Heart right ventricle (tissue), 16 donors: ENCODE measurements around the gene ERMARD. TPM values are rescaled to one million over a fixed set of nuclear protein-coding genes. Genes with fewer than 3 reads are reported as not detected.

Source experiments
- ATAC-seq, 8 donors: fragments of 200-7000 bp; cut with Tn5 transposase; one replicate each; pipeline ENCODE4 v1.9.1; 2020; ENCODE audit warnings: mild to moderate bottlenecking in 8 of 8, moderate library complexity in 8 of 8, moderate number of reproducible peaks in 1 of 8
- DNase-seq, 2 donors: peaks; one replicate each; pipeline ENCODE4 v3.0.0-alpha.2; 2020
- H3K27ac ChIP-seq, 10 donors: fragments of 200-600 bp; sonication (generic) in 2 of 10; one replicate each; pipeline versions ENCODE4 v1.5.0 to v1.8.0; 2020 to 2022; ENCODE audit warnings: mild to moderate bottlenecking in 3 of 10
- H3K27me3 ChIP-seq, 7 donors: fragments of 200-600 bp; one replicate each; pipeline ENCODE4 v1.8.0; 2021 to 2022; ENCODE audit warnings: mild to moderate bottlenecking in 2 of 7
- H3K36me3 ChIP-seq, 9 donors: fragments of 200-600 bp; sonication (generic) in 1 of 9; one replicate each; pipeline versions ENCODE4 v1.5.0 to v1.8.0; 2020 to 2022; ENCODE audit warnings: mild to moderate bottlenecking in 2 of 9
- H3K4me1 ChIP-seq, 9 donors: fragments of 200-600 bp; sonication (generic) in 1 of 9; one replicate each; pipeline versions ENCODE4 v1.5.0 to v1.8.0; 2020 to 2022; ENCODE audit warnings: mild to moderate bottlenecking in 4 of 9
- H3K4me3 ChIP-seq, 10 donors: fragments of 200-600 bp; sonication (generic) in 2 of 10; one replicate each; pipeline versions ENCODE4 v1.5.0 to v1.8.0; 2020 to 2022; ENCODE audit warnings: mild to moderate bottlenecking in 7 of 10, moderate library complexity in 2 of 10
- H3K9me3 ChIP-seq, 11 donors: fragments of 200-600 bp in 10 of 11; sonication (generic) in 2 of 11; one replicate each; pipeline versions ENCODE4 v1.5.0 to v1.8.0; 2013 to 2022; ENCODE audit warnings: mild to moderate bottlenecking in 2 of 11, control low read depth in 1 of 11, moderate library complexity in 1 of 11
- WGBS, 2 donors: extraction: QIAGEN DNeasy Blood & Tissue Kit; methylation state at CpG; one replicate each; pipeline ENCODE4 v1.1.7; 2013; ENCODE audit warnings: inconsistent platforms in 1 of 2; 5-methylcytosine and 5-hydroxymethylcytosine counted together
- intact Hi-C, 10 donors: fragments of 100-400 bp; cut with DNase I; formaldehyde crosslinking; loops; one replicate each; pipeline versions ENCODE4 v1.11.1 to v1.14.2; 2022
- polyA plus RNA-seq, 2 donors: library from polyadenylated mRNA; stranded (reverse); fragments of 200-250 nt; gene quantifications; one replicate each; pipeline ENCODE4 v1.2.3, GENCODE V29; 2013
- total RNA-seq, 10 donors: library from RNA; stranded (reverse); fragmentation: NEBNext Ultra II Directional in 3 of 10; extraction: Animal tissue kit (Norgen Biotek cat#: 25700) in 3 of 10; gene quantifications; one replicate each; pipeline versions ENCODE4 v1.2.1 to v1.2.4, GENCODE V29; 2021 to 2023
- TF ChIP-seq, protein P1 (sequence below), 9 donors: fragments of 200-600 bp; sonication (generic) in 2 of 9; IDR thresholded peaks; one replicate each; pipeline versions ENCODE4 v1.5.0 to v1.8.0; 2021 to 2022; ENCODE audit warnings: antibody characterized with exemption in 9 of 9, mild to moderate bottlenecking in 5 of 9, moderate library complexity in 1 of 9
- donor health status: Arrhythmogenic right ventricular cardiomyopathy.
- donor health status: ischemic (EF 13 %, LVEDD 7.1; RV severe dilation, severe dysfunction).
- donor health status: healthy with polysubstance abuse.
- donor health status: DM: no; HTN: yes; CAD: no.
- donor health status: DM: no; HTN: no; CAD: no.
- donor health status: ischemic (EF 25% LVEDD 6.9; RV normal size, moderate dysfunction).
- donor health status: ischemic (EF 25% LVEDD 5.7; RV mildly dilated, moderate dysfunction).
- donor health status: healthy.
- donor health status: DM: yes; HTN: yes; CAD: no.
- donor health status: Ischemic cardiomyopathy.
- donor health status: ischemic (EF 35%, LVEDD 5.7; RV mildly dilated, moderate dysfunction).
- donor health status: nonischemic (EF 11% LVEDD 7.7; RV severe dilation, severe dysfunction).
- donor health status: DM: yes; HTN: yes; CAD: no.
- donor health status: PGD.
- donor health status: ischemic (EF 29% LVEDD 5.4; RV normal size, mild dysfunction).
- donor health status: nonischemic (EF 23%, LVEDD 6.1; RV moderate dilation, normal function).

The ERMARD gene
- total and polyA plus RNA-seq, 12 donors, result 7.5 to 38.5 (median 10.0) TPM

DNA sequence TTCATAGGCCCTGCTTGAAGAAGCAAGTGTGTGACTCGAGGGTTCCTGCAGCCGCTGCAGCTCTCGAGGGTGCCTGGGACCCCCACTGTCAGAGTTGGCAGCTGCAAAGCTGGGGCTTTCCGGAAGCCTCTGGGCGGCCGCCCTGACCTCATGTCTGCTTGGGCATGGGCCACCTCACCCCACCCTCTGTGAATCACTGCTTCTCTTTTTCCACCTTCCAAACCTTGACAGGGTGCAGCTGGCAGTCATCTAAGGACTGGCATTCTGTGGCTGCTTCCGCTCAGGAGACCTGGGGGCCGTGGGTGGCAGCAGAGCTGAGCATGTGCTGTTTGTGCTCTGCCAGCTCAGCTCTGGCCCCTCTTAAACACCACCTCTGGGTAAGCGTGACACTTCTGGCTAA lies 32.0 kb downstream of the ERMARD start:
- peaks cover 0 to 42% (median 10%) of the 10 kb centered on the region in 9 donors for H3K36me3 ChIP-seq
- 87 to 89% methylated on average over 9 of the region's 9 CpGs for WGBS, 2 donors
- TF ChIP-seq, protein P1, sequence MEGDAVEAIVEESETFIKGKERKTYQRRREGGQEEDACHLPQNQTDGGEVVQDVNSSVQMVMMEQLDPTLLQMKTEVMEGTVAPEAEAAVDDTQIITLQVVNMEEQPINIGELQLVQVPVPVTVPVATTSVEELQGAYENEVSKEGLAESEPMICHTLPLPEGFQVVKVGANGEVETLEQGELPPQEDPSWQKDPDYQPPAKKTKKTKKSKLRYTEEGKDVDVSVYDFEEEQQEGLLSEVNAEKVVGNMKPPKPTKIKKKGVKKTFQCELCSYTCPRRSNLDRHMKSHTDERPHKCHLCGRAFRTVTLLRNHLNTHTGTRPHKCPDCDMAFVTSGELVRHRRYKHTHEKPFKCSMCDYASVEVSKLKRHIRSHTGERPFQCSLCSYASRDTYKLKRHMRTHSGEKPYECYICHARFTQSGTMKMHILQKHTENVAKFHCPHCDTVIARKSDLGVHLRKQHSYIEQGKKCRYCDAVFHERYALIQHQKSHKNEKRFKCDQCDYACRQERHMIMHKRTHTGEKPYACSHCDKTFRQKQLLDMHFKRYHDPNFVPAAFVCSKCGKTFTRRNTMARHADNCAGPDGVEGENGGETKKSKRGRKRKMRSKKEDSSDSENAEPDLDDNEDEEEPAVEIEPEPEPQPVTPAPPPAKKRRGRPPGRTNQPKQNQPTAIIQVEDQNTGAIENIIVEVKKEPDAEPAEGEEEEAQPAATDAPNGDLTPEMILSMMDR (IDR thresholded peaks at IDR 0.05), result no peak
- DNase-seq (no peak), ATAC-seq (peak in 1 of 8 donors; percentile 15)
- no peaks in the 10 kb centered on the region for H3K4me1 ChIP-seq
- no peaks in the 10 kb centered on the region for H3K9me3 ChIP-seq
- H3K27ac ChIP-seq, result no peak overlapping the region
- no peak overlapping the region for H3K4me3 ChIP-seq
- H3K27me3 ChIP-seq, result no peaks in the 10 kb centered on the region
- intact Hi-C loops, result no loop called here

DNA sequence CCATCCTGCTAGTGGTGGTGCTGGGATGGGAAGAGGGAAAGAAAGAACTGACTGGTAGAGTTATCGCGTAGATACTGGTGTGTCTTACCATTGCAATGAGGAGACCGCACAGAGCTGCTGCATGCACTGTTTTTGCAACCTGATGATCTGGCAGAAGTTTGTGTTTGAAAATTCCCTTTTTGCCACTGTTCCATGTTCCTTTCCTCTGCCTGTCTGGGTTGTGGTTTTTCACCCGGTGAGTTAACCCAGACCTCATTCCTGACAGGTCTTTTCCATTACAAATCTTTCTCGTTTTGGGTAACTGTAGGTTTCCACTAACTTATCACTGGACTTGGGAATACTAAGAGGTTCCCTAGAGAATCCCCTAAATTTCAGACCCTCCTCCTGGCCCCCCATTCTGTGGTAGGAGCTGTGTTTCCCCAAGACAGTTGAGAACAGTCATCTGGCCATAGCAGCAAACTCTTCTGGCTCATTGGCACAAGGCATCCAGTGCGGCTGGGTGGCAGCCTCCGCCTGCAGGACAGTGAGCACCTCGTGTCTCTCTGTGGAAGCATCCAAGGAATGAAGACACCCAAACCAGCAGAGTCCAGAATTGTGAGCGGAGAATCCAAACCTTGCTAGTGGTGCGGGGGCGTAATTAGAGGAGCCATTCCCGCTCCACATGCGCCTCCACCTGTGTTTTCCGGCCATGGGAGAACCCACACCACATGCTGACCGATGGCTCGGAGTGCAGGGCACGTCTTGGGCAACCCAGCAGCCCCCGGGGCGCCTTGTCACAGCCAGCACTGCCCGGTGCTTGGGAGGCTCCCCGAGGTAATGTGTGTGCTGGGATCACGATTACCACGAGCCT lies 32.8 kb downstream of the ERMARD start:
- ATAC-seq (peak in 1 of 8 donors; percentile 15), DNase-seq (no peak)
- WGBS, 2 donors, result 92 to 95% methylated on average over 23 of the region's 23 CpGs
- Histone ChIP-seq H3K9me3 (no peaks in the 10 kb centered on the region), H3K27me3 (peaks cover 0 to 4% (median 0%) of the 10 kb centered on the region in 7 donors), H3K4me3 (no peak overlapping the region), H3K36me3 (peaks cover 0 to 34% (median 5%) of the 10 kb centered on the region in 9 donors), H3K27ac (no peak overlapping the region), H3K4me1 (no peaks in the 10 kb centered on the region)
- intact Hi-C loops, result no loop called here
- TF ChIP-seq, protein P1 (IDR thresholded peaks at IDR 0.05), result no peak

DNA sequence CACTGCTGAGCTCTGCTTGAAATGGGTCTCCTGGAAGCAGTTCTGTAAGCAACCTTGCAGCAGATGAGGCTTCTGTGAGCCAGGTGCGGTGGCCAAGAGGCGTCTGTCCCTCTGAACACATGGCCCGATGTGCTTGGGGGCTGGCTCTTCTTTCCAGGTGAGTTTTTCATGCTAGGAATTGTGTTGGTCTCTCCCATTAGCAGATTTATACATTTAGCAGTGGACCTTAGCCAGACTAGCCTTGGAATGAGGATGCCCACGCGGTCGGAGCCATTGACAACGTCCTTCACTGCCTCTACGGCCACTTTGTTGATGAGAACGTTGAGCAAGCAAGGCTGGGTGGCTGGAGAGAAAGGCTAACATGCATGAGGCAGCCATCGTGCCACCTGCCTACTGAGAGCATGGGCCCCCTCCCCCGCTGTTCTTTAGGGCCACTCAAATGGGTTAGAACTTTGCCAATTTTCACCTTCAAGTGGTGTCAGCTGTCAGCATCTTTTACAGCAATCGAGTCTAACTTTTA lies 33.5 kb downstream of the ERMARD start:
- intact Hi-C loops, result loop anchor here in 1 of 10 donors (5.0 kb wide), 1 partner anchor 747 kb away; no protein-coding TSS in a partner anchor
- Histone ChIP-seq H3K36me3 (peaks cover 0 to 28% (median 3%) of the 10 kb centered on the region in 9 donors), H3K9me3 (no peaks in the 10 kb centered on the region), H3K4me1 (peaks cover 0 to 7% (median 4%) of the 10 kb centered on the region in 9 donors), H3K27me3 (peaks cover 0 to 10% (median 0%) of the 10 kb centered on the region in 7 donors), H3K27ac (no peak overlapping the region), H3K4me3 (no peak overlapping the region)
- 85 to 90% methylated on average over 12 of the region's 12 CpGs for WGBS, 2 donors
- DNase-seq (no peak), ATAC-seq (no peak)
- TF ChIP-seq, protein P1 (IDR thresholded peaks at IDR 0.05), result no peak

DNA sequence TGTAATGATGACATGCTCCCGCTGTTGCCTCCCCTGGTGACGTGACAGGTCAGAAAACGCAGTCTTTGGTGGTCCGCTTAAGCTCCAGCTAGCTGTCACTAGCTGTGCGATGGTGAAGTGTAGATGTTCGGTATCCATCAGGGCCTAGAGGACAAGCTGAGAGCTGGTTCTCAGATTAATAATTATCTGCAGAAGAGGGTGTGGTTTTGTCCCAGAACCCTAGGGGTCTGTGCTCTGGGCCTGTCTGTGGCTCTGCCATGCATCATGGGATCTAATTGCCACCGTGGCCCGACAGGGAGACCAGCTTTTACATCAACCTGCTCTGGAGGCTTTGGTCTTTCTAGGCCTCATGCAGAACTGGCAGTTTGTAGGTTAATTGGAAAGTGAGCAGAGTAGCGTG lies 34.1 kb downstream of the ERMARD start:
- ATAC-seq, result no peak
- Histone ChIP-seq H3K9me3 (no peaks in the 10 kb centered on the region), H3K4me1 (peaks cover 0 to 11% (median 7%) of the 10 kb centered on the region in 9 donors), H3K4me3 (no peak overlapping the region), H3K27me3 (peaks cover 0 to 16% (median 0%) of the 10 kb centered on the region in 7 donors), H3K36me3 (peaks cover 0 to 21% (median 0%) of the 10 kb centered on the region in 9 donors), H3K27ac (no peak overlapping the region)
- DNase-seq, result no peak
- TF ChIP-seq, protein P1 (IDR thresholded peaks at IDR 0.05), result no peak
- intact Hi-C loops, result loop anchor here in 1 of 10 donors (5.0 kb wide), 1 partner anchor 747 kb away; no protein-coding TSS in a partner anchor
- 90 to 93% methylated on average over 9 of the region's 9 CpGs for WGBS, 2 donors
